Subcutaneous abdominal adipose tissue (tissue), 5 donors: ENCODE measurements around the gene KIF21B.

ENCODE experiments used
- H3K27ac ChIP-seq: one replicate; pipeline ENCODE4 v1.7.0; 2013; ENCODE audit warnings: low read depth, mild to moderate bottlenecking, inconsistent platforms, low read length, moderate library complexity
- H3K27me3 ChIP-seq, 5 donors: one replicate each; pipeline ENCODE4 v1.7.0; 2013; ENCODE audit warnings: low read length in 5 of 5, inconsistent platforms in 1 of 5; ENCODE audit not compliant: control insufficient read depth in 5 of 5, insufficient read depth in 4 of 5
- H3K36me3 ChIP-seq, 5 donors: one replicate each; pipeline ENCODE4 v1.7.0; 2013; ENCODE audit warnings: low read length in 5 of 5; ENCODE audit not compliant: control insufficient read depth in 5 of 5, insufficient read depth in 5 of 5
- H3K4me1 ChIP-seq, 5 donors: one replicate each; pipeline ENCODE4 v1.7.0; 2013; ENCODE audit warnings: low read length in 5 of 5, mild to moderate bottlenecking in 3 of 5, moderate library complexity in 1 of 5; ENCODE audit not compliant: control insufficient read depth in 5 of 5, insufficient read depth in 5 of 5
- H3K4me3 ChIP-seq, 5 donors: one replicate each; pipeline ENCODE4 v1.7.0; 2013; ENCODE audit warnings: low read length in 5 of 5, low read depth in 1 of 5
- H3K9ac ChIP-seq, 5 donors: one replicate each; pipeline ENCODE4 v1.7.0; 2013; ENCODE audit warnings: low read length in 5 of 5, mild to moderate bottlenecking in 4 of 5, moderate library complexity in 3 of 5
- H3K9me3 ChIP-seq, 5 donors: one replicate each; pipeline ENCODE4 v1.7.0; 2013; ENCODE audit warnings: low read length in 5 of 5; ENCODE audit not compliant: control insufficient read depth in 5 of 5
- donor health status: healthy.
- donor health status: healthy.
- donor health status: healthy.
- donor health status: healthy.
- donor health status: healthy.

The KIF21B gene

DNA sequence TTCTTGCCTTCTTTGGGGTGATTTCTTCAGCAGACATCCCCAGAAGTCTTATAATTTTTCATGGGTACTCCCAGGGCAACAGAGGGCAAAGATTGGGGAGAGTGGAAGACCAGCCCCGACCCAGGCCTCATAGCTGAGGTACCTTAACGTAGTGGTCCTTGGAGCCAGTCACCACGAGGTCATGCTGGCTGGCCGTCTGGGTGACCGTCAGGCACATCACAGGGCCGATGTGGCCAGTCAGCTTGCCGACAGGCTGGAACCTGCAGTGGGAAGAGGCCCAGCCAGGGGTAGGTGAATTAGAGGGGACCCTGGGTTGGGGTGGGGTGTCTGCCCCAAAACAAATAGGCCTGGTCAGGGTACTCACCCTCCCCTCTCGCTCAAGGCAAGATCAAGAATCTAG is 46.9 kb downstream of the KIF21B start:
- Histone ChIP-seq H3K36me3 (peaks cover 0 to 20% (median 0%) of the 10 kb centered on the region in 5 donors), H3K4me3 (no peak overlapping the region)

DNA sequence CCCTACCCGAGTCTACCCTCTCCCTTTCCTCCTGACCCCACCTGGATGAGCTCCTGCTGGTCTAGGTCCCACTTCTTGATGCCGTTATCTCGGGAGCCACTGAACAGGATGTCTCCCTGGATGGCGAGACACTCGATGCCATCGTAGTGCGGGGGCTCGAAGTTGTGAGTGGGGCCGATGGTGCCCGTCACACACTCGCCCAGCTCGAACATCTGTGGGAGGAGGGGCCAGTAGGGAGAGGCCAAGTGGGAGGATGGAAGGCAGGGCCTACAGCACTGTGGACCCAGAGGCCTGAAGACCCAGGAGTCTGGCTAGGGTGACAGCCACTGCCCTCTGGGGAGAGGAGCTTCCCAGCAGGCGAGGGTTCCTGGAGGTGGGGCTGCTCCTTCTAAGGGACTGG is 48.1 kb downstream of the KIF21B start:
- H3K4me3 ChIP-seq: no peak overlapping the region
- peaks cover 0 to 15% (median 0%) of the 10 kb centered on the region in 5 donors for H3K36me3 ChIP-seq
- no peak overlapping the region for H3K27ac ChIP-seq
- no peaks in the 10 kb centered on the region for H3K4me1 ChIP-seq
- peaks cover 0 to 5% (median 2%) of the 10 kb centered on the region in 5 donors for H3K27me3 ChIP-seq
- H3K9ac ChIP-seq: no peak overlapping the region
- H3K9me3 ChIP-seq: peaks cover 0 to 7% (median 4%) of the 10 kb centered on the region in 5 donors

More for the DNA sequence above, 46.9 kb downstream of the KIF21B start:
- H3K27ac ChIP-seq: no peak overlapping the region
- H3K27me3 ChIP-seq: peaks cover 0 to under 1% (median 0%) of the 10 kb centered on the region in 5 donors
- H3K9ac ChIP-seq: no peak overlapping the region
- H3K9me3 ChIP-seq: peaks cover 0 to 7% (median 4%) of the 10 kb centered on the region in 5 donors
- H3K4me1 ChIP-seq: no peaks in the 10 kb centered on the region

DNA sequence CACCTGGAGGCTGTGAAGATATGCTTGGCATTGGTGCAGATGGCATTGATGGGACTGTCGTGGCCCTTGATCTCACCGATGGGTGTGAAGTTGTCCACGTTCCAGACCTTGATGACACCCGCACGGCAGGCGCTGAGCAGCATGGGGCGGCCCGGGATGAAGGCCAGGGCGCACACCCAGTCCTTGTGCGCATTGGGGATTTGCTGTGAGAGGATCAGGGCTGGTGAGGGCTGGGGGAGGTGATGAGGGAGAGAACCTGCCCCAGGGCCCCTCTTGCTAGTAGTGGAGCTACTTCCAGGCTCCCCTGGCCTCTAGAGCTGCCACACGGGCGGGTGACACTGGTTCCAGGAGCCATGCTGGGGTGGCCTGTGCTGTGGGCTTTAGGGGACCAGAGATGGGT is 48.8 kb downstream of the KIF21B start:
- Histone ChIP-seq H3K9ac (no peak overlapping the region), H3K4me1 (no peaks in the 10 kb centered on the region), H3K36me3 (peaks cover 0 to 13% (median 0%) of the 10 kb centered on the region in 5 donors), H3K4me3 (no peak overlapping the region), H3K27me3 (peaks cover 0 to 5% (median 2%) of the 10 kb centered on the region in 5 donors), H3K27ac (no peak overlapping the region), H3K9me3 (peaks cover 0 to 3% (median under 1%) of the 10 kb centered on the region in 5 donors)

DNA sequence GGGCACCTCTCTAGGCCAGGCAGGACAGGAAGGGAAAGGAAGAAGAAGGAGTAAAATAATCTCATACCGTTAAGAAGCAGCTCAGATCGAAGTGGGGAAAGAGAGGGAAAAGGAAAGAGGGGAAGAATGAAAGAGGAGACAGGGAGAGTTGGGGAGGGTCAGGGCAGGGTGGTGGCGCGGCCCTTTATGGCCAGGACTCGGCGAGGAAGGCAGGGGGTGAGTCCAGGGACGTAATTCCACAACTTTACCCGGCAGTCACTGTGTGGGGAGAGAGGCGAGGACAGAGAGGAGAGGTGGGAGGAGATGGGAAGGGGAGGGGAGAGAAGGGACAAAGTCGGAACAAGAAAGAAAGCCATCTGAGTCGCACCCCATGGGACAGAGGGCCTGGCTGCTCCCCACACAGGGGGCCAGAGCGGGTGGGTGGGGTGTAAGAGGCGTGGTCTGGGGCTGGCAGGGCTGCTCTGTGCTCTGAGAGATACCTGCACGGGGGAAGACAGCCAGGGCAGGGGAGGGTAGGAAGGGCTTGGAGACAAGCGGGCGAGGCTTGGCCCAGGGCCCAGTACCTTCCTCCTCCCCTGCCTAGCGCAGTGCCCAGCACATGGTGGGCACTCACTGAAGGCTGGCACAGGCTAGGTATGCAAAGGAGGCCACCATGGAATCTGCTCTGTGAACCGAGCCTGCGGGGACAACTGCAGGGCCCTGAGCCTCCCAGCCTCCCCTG is 49.4 kb downstream of the KIF21B start:
- Histone ChIP-seq H3K36me3 (peaks cover 0 to 9% (median 0%) of the 10 kb centered on the region in 5 donors), H3K4me1 (no peaks in the 10 kb centered on the region), H3K9me3 (no peaks in the 10 kb centered on the region), H3K4me3 (no peak overlapping the region), H3K9ac (no peak overlapping the region), H3K27me3 (peaks cover 0 to 5% (median 2%) of the 10 kb centered on the region in 5 donors), H3K27ac (no peak overlapping the region)

DNA sequence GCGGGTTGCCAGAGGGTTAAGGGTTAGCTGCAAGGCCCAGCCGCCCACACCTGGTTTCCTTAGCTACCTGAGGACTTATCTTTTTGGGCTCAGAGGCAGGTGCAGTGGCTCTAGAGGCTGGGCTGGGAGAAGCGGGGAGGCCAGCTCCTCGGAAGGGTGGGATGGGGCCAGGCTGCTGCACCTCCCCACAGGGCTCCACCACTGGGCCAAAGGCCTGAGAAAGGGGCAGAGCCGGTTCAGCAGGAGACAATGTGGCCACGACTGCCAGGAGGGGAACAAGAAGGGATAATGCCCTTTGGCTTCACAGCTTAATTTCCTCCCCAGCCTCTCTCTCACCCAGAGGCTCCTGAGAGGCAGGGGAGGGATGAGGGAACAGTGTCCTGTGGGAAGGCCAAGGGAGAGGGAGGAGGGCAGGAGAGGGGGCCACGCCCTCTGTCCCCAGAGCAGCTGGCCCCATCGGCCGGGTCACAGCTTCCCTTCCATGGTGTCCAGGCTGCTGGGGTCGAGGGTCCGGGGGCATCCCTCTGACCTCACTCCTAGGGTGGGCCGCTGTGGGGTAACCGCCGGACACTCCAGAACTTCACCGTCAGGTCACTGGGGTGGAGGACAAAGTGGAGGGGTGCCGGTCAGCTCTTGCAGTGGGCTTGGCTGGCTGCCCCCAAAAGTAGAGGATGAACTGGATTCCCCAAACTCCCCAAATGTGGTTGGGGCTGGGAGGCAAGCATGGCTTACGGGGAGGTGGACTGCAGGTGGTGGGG is 50.4 kb downstream of the KIF21B start:
- H3K4me1 ChIP-seq: no peaks in the 10 kb centered on the region

DNA sequence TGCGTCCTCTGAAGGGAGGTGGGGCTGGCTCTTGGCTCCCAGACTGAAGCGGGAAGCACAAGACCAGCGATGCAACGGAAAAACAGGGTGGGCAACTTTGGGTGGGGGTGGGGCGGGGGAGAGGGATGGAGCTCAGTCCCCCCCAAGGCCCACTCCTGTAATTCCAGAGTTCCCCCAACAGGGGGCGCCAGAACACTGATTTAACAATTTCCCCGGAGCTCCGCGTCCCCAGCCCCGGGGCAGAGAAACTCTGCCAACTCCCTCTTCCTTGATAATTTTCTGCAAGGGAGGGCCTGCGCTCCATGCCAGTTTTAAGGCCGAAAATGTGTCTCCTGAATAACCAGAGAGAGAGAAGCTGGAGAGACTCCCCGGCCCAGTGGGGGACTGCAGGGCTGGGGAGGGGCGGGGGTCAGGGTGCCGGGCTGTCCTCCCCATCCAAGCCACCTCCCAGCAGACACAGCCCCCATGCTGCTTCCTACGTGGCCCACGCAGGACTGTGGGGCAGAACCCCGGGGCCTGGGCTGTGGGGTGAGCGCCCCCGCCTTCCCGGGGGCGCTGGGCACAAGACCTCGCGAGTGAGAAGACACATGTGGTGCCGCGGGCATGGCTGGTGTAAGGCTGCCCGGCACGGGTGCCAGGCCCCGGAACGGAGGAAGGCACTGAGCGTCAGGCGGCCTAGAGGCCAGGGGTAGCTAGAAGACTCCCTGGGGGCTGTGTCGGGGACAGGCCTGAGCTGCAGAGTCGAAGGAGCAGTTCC is 51.4 kb downstream of the KIF21B start:
- Histone ChIP-seq H3K27me3 (peaks cover 0 to 5% (median 2%) of the 10 kb centered on the region in 5 donors), H3K36me3 (peaks cover 0 to 6% (median 0%) of the 10 kb centered on the region in 5 donors), H3K27ac (no peak overlapping the region), H3K9ac (no peak overlapping the region), H3K4me1 (no peaks in the 10 kb centered on the region), H3K9me3 (no peaks in the 10 kb centered on the region), H3K4me3 (no peak overlapping the region)

More for the DNA sequence above, 50.4 kb downstream of the KIF21B start:
- no peak overlapping the region for H3K4me3 ChIP-seq
- H3K27ac ChIP-seq: no peak overlapping the region
- peaks cover 0 to 5% (median 2%) of the 10 kb centered on the region in 5 donors for H3K27me3 ChIP-seq
- no peak overlapping the region for H3K9ac ChIP-seq
- no peaks in the 10 kb centered on the region for H3K9me3 ChIP-seq
- H3K36me3 ChIP-seq: peaks cover 0 to 8% (median 0%) of the 10 kb centered on the region in 5 donors

DNA sequence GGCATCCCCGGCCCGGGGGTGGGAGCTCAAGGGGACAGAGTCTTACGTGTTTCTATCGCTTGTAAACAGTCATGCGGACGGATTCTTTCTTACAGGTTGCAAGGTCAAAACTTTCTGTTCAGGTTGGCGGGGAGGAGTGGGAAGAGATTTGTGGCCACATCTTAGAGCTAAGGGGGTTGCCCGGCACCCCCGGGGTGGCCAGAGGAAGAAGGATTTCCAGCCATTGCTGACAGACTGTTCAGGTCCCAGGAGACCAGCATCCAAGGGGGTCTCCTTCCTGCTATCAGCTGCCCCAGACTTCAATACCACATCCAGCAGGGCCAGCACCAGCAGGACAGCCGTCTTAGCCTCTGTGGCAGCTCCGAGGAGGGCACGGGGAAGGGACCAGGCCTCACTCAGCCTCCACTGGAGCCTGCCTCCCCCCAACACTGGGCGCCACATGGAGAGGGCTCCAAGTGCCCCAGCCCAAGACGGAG is 52.0 kb downstream of the KIF21B start:
- peaks cover 0 to 5% (median 2%) of the 10 kb centered on the region in 5 donors for H3K27me3 ChIP-seq
- H3K9ac ChIP-seq: no peak overlapping the region
- no peak overlapping the region for H3K27ac ChIP-seq
- H3K9me3 ChIP-seq: no peaks in the 10 kb centered on the region
- no peak overlapping the region for H3K4me3 ChIP-seq
- no peaks in the 10 kb centered on the region for H3K4me1 ChIP-seq
- peaks cover 0 to 3% (median 0%) of the 10 kb centered on the region in 5 donors for H3K36me3 ChIP-seq

DNA sequence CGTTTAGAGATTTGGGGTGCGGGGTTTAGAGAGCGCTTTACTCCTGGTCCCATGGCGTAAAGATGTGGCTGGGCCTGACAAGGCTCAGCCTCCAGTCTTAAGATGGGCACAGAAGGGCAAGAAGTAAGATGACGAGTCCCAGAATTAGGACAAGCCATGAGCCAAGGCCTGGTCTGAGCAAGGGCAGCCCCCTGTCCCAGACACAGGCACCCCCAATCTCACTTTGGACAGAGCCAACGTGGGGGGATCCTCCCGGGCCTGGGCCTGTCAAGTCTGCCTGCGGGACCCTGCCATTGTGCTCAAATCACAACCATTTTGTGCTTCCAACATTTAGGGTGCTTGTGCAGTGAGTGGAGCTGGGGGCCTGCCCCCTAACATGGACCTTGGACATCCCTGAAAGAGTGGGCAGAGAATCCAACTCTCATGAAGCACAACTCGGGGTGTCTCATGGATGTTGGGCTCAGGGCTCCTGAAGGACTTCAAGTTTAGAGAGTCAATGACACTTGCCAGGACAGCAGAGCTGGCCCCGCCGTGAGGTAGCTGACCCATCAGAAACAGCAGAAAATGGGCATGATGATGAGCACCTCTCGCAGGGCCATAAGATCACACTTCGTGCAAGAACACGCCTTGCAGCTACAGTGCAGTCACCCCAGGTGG is 52.6 kb downstream of the KIF21B start:
- Histone ChIP-seq H3K27ac (no peak overlapping the region), H3K27me3 (peaks cover 0 to 5% (median 2%) of the 10 kb centered on the region in 5 donors), H3K9me3 (no peaks in the 10 kb centered on the region), H3K4me1 (no peaks in the 10 kb centered on the region), H3K4me3 (no peak overlapping the region), H3K36me3 (peaks cover 0 to 3% (median 0%) of the 10 kb centered on the region in 5 donors), H3K9ac (no peak overlapping the region)

DNA sequence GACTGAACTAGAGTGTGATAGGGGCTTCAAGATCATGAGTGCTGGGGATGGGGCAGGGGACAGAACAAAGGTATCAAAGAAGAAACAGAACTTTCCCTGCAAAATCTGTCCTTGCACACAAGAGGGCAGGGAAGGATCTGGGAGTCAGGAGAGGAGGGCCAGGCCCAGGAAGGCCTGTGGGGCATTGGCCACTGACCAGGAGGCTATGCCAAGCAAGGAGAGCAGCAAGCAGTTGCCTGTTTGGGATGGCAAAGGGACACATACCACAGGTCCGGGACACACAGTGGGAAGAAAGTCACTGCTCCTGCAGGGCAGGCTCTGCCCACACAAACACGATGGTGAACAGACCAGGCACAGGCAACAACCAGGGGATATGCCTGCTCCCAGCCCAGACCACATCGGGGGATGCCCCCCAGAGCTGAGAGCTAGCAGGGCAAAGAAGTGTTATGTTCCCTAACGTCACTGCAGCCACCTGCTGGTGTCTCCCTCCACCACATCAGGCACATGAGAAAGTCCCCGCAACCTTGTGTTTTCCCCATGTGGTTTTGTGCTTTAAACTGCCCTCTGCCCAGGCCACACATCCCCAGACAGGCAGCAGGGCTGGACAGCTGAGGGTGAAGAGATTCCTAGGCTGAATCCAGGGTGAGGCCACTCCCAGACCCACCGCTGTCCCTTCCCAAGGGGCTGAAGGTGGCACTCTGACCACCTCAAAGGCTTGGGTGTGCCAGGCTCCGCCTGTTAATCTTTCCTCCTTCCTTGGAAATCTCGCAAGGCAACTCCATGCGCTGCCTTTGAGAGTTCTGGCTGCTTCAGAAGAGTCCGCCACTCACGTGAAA is 53.6 kb downstream of the KIF21B start:
- H3K9ac ChIP-seq: no peak overlapping the region
- no peak overlapping the region for H3K27ac ChIP-seq
- no peak overlapping the region for H3K4me3 ChIP-seq
- H3K4me1 ChIP-seq: no peaks in the 10 kb centered on the region
- H3K27me3 ChIP-seq: peaks cover 0 to 5% (median 2%) of the 10 kb centered on the region in 5 donors
- peaks cover 0 to 3% (median 0%) of the 10 kb centered on the region in 5 donors for H3K36me3 ChIP-seq
- no peaks in the 10 kb centered on the region for H3K9me3 ChIP-seq
